ENCODE measurements around the gene CORIN.
"Not testable (repeated sequence)": the region's sequence is repeated elsewhere in the genome, so short reads cannot be mapped to it uniquely, and the experiment has no call there.

Gene CORIN

GRCh38 chr4:47555920-47556319 lies 281.9 kb downstream of the CORIN start:
- not testable (repeated sequence) for DNase-seq

- DNase-seq: no peak
These were observed 284.3 kb downstream of the CORIN start for GRCh38 chr4:47553329-47554125.

- DNase-seq: no peak
These were observed 286.2 kb downstream of the CORIN start for GRCh38 chr4:47551682-47552081.

- DNase-seq: no peak
These were observed 286.8 kb downstream of the CORIN start for GRCh38 chr4:47550899-47551548.

- not testable (repeated sequence) for DNase-seq
These were observed 287.5 kb downstream of the CORIN start for GRCh38 chr4:47550357-47550756.
